GM19023 (cell line): Measurements from ENCODE around the gene NCAPD3.
"Not testable (repeated sequence)": the region's sequence is repeated elsewhere in the genome, so short reads cannot be mapped to it uniquely, and the experiment has no call there.

ENCODE experiments used
- ATAC-seq: cut with Tn5 transposase; IDR thresholded peaks from one replicate; pipeline ENCODE4 v1.9.1; 2021; ENCODE audit warnings: mild to moderate bottlenecking, moderate library complexity; ENCODE audit not compliant: unreplicated experiment

Gene NCAPD3

DNA sequence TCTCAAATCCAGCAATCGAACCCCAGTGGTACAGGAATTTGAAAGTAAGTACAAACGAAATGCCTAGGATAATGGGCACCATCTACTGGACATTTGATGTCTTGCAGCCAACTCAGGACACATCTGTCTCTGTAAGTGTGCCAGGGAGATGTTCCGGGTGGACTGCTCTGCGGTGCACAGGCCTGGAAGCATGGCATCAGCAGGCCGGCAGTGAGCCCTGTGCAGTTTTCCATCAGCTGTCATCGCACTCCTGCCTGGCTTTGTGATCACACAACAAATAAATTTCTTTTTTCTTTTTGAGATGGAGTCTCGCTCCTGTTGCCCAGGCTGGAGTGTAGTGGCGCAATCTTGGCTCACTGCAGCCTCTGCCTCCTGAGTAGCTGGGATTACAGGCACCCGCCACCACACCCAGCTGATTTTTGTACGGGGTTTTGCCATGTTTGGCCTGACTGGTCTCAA is 83.9 kb downstream of the NCAPD3 start:
- no peak for ATAC-seq

DNA sequence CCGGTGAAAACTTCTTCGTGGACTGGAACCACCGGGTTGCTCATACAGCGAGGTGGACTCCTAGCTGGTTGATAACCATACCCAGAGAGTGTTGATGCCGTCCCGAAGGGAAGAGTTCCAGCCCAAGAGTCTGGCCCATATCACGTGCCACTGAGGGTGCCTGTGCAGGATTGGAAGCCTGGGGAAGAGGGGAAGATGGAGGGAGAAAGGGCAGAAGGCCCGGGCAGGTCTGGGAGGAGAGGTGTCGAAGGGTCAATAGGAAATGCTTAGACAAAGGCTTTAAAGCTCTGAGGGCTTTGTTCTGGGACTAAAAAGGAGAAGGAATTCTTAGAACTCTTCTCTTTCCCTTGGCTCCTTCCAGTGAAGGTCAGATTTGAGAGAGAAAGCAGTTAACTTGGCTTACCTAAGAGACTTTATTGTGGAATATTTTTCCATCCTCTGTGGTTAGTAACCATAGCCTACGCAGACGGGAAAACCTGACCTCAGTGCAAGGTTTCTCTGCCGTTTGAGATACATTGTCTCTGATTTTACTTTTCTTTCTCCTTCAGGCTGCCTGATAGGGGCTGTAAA is 84.4 kb downstream of the NCAPD3 start:
- ATAC-seq, result no peak

DNA sequence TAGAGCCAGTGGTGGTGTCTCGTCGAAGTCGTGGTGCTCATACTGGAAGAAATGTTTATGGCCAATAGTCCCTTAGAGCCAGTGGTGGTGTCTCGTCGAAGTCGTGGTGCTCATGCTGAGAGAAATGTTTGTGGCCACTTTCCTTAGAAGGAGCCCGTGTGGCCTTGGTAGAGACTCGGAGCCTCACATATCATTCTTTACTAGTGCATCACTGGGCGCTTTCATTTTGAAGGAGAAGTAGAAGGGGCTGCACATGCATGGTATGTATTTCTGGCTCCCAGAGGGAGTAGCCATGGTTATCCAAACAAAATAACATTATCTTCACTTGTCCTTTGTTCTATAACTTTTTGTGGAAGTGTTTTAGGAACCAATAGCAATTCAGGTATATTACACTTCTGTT is 85.4 kb downstream of the NCAPD3 start:
- ATAC-seq, result no peak

DNA sequence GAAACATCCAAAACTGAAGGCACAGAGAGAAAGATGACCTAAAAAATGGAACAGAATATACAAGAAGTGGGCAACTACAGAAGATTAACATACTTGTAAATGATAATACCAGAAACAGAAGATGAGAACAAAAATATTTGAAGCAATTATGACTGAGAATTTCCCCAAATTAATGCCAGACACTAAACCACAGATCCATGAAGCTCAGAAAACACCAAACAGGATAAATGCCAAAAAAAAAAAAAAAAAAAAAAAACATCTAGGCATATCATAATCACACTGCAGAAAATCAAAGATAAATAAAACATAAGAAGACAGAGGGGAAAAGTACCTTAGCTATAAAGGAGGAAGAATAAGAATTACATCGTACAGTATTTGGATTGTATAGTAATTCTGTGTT is 89.6 kb downstream of the NCAPD3 start:
- no peak for ATAC-seq

DNA sequence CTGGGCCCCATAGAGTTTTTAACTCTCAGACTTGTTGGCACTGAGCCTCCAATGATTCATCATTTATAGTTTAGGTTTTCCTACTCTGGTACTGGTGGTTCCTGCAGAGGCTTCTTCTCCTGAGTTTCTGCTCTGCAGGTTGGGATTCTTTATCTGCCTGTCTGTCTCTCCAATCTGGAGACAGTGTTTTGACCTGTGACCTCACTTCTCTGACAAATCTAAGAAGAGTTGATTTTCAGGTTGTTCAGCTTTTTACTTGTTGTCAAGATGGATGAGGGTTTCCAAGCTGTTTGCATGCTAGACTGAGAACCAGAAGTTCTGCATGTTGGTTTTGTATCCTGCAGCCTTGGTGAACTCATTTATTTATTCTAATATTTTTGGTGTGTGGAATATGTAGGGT is 91.0 kb downstream of the NCAPD3 start:
- no peak for ATAC-seq

DNA sequence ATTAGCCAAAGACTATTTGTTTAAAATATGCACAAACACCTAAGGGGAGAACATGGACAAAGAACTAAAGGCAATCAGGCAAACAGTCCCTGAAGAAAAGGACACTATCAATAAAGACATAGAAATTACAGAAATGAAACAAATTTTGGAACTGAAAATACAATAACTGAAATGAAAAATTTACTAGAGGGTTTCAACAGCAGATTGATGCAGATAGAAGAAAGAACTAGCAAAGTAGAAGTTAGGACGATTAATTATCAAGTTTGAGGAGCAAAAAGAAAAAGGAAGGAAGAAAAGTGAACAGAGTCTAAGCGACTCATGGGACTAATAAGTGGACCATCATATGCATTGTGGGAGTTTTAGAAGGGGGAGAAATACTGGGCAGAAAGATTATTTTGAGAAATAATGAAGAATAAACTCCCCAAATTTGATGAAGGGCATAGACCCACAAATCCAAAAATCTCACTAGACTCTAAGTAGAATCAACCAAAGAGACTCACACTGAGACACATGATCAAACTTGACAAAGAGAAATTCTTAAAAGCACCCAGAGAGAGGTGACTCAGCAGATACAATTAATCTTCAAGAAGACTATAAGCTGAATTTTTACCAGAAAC is 92.0 kb downstream of the NCAPD3 start:
- ATAC-seq, result no peak

DNA sequence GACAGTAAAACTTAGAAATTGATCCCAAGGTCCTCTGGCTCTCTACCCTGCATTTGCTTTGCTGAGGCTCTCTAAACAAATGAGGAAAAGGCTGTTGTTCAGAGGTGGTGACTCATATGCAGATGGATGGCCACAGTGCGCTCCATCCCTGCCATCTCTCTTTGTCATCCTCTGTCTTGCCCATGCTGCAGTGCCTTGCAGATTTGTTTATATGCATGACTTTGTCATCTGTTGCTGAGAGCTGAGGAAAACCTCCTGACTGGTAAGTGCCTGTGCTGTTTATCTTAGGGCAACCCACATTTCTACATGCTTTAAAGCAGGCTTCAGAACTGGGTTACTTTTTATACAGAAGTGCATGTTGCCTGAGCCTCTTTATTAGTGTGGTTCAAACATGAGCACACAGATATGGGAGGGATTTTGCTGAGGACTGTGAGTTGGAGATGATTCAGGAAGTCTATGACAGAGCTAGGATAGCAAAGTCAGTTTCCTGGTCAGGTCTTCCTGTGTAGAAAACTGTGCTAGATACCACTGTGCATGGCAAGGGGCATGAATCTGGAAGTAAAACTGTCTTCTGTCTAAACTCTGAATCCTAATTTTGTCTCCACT is 97.4 kb downstream of the NCAPD3 start:
- ATAC-seq, result no peak

DNA sequence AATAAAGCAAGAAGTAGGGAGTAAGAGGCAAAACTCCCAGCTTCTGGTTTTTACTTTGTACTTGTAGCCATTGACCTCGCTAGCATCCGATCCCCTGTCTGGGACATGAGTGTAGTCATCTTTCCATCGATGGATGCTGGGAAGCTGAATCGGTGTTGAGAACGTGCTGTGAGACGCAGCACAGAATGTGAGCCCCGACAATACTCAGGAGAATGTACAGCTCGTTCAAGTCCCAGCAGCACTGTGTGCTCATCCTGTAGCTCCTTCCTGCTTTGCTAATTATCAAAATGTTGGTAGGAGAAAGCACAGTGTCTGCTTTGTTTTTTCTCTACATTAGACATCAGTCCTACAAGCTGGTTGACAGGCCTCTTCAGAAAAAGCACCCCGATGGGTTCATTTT is 98.3 kb downstream of the NCAPD3 start:
- no peak for ATAC-seq

DNA sequence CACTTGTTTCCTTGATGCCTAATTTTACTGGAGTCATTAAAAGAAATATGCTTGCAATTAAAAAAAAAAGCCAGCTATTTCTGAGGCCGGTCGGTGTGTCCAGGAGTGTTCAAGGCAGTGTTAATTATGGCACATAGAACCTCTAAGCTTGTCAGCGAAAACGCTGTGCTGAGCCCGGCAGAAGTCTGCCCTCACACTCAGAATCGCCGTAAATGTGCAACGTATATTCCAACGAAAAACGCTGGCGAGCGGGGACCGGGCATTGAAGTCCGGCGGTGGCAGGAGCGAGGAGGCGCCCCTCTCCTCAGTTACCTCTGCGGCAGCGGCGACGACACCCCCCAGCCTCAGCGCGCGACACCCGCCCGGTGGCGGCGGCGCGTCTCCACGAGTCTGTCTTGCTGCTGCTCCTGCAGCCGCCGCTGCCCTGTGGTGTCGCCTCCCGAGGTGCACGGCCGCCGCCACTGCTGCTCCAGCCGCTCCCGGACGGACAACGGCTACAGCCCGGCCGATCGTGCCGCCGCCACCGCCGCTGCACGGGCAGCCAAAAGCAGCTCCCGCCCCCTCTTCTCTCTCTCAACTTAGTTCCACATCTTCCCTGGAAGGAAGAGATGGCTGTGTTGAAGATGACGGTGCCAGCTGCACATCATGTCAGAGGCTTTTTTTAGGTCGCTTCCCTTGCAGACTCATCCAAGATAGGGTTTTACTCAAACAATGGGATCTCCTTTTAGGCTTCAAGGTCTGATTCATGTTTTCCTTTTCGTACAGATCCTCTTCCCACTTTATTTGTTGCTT is 98.9 kb downstream of the NCAPD3 start:
- ATAC-seq, result no peak

DNA sequence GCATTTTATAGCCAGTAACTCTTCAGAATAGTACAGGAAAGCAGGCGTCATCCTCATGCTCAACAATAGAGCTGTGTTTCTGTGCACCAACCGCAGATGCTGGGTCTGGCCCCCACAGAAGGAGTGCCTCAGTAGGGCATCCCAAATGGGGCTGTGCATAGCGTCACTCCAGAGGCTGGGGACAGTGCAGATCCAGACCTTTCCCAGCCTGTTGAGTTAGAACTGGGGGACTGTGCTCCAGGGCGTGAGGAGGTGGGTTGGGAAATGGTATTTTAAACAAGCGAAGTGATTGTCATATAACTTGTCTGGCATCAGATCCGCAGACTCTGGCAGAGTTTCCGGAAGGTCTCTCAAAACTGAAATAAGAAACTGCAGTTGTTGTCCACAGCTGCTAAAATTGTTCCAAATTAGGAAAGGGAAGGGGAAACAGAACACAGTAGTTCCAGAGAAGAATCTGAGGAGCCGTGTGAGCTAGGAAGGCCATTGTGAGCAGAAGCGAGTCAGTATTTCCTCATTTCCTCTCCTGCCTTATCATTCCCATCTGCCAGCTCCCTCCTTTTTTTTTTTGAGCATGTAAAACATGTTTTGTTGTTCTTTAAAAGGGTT is 102.7 kb downstream of the NCAPD3 start:
- no peak for ATAC-seq

DNA sequence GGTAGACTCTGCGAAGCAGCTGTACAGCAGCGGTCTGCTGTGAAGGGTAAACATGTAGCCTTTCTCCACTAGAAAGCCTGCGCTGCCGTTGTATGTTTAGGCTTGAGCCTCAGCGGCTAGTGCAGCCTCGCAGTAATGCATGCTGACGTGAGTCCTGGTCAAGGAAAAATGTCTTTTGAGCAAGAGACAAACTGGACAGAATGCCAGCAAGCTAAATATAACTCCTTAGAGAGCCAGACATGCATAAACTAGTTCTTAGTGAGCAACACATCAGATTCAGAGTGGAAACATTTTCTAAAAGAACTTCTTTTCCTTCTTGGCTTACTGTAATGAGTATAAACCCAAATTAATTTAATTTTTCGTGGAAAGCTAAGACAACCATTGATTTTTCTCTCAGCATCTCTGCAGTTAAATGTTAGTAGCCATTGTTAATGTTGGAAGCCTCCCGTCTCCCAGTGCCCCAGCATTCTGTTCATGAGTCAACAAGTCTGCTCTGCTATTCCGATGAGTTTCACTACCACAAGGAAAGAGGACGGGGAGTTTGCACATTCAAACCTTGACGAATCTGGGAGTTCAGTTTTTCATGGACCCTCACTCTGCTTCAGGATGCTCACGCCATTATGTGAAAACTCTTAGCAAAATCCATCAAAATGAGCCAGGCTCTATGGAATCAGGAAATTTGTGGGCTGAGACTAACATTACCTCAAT is 103.5 kb downstream of the NCAPD3 start:
- no peak for ATAC-seq

DNA sequence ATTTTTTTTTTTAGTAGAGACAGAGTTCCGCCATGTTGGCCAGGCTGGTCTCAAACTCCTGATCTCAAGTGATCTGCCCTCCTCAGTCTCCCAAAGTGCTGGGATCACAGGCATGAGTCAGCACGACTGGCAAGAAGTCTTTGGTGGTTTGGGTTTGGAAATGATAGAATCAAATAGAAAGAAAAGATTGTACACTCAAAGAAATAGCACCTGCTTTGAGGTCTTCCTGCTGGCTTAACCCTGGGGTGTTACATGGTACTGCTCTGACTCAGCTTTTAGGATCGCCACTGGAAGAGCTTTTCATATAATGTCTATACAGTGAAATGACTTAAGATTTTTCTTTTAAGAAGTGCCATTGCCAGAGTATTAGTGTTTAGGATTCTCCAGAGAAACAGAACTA is 104.7 kb downstream of the NCAPD3 start:
- ATAC-seq, result no peak

DNA sequence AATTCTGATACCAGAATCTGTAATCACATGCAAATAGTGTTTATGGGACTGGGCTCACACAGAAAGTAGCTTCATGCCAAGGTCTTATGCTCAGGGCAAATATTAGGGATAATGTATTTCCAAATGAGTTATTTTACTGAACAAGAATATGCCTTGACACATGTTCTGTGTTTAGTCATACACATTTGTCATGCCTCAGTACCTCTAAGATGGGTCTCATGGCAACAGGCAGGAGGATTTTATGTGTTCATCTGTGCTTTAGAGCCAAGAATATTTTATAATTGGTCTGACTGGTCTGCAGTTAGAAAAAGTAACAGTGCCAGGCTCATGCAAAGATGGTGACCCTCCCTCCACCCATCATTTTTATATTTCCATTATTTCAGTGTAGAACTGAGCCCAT is 105.8 kb downstream of the NCAPD3 start:
- ATAC-seq, result no peak

DNA sequence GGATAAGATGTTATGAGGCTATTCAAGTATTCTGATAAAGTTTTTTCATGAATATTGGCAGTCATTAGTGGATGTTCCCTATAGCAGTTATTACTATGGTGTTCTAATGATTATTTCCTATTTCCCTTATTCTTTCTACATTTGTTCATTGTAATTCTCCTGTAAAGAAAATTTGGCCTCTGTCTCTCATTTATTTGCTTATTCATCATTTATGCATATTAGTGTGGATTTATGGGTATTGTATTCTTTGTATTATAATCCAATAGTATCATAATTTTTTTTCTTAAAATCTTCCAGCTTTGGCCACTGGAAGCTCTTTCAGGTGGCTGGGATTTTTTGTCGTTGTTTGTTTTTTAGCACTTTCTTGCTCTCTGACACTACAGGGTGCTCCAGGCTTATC is 107.6 kb downstream of the NCAPD3 start:
- no peak for ATAC-seq

DNA sequence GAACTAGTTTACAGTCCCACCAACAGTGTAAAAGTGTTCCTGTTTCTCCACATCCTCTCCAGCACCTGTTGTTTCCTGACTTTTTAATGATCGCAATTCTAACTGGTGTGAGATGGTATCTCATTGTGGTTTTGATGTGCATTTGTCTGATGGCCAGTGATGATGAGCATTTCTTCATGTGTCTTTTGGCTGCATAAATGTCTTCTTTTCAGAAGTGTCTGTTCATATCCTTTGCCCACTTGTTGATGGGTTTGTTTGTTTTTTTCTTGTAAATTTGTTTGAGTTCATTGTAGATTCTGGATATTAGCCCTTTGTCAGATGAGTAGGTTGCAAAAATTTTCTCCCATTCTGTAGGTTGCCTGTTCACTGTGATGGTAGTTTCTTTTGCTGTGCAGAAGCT is 110.0 kb downstream of the NCAPD3 start:
- ATAC-seq, result not testable (repeated sequence)

DNA sequence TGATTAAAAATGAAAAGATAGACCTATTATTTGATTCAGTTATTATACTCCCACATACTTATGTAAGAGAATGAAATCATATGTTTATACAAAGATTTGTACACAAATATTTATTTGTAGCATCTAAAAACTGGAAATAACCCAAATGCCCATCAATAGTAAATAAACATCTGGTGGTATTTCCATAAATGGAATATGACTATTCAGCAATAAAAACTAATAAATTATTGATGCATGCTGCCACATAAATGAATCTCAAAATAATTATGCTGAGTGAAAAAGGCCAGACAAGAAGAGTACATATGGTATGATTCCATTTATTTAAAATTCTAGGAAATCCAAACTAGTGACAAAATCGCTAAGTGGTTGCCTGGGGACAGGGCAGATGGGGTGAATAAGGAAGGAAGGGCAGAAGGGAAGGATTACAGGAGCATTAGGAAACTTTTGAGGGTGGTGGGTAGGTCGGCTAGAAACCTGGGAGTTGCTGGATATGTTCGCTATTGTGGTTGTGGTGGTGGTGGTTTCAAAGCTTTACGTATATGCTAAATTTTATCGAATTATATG is 113.4 kb downstream of the NCAPD3 start:
- ATAC-seq, result no peak
